ENCODE data around the gene TMEM120B. TPM values are rescaled to one million over a fixed set of nuclear protein-coding genes. Genes with fewer than 3 reads are reported as not detected.
"Not testable (repeated sequence)": the region's sequence is repeated elsewhere in the genome, so short reads cannot be mapped to it uniquely, and the experiment has no call there.

Gene TMEM120B
- polyA plus RNA-seq, 1 donor = 11.9 TPM

DNA sequence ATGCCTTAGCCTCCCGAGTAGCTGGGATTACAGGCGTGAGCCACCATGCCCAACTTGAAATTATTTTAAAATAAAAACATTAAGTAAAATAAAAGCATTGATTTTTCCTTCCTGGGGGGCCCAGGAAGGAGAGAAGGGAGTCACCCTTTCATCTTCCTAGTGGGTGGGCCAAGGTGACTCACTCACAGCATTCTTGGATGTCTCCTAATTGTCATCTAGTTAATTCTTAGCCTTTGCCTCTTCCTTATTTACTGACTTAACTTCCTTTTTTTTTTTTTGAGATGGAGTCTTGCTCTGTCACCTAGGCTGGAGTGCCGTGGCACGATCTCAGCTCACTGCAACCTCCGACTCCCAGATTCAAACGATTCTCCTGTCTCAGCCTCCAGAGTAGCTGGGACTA is 29.2 kb downstream of the TMEM120B start:
- no peak for DNase-seq

DNA sequence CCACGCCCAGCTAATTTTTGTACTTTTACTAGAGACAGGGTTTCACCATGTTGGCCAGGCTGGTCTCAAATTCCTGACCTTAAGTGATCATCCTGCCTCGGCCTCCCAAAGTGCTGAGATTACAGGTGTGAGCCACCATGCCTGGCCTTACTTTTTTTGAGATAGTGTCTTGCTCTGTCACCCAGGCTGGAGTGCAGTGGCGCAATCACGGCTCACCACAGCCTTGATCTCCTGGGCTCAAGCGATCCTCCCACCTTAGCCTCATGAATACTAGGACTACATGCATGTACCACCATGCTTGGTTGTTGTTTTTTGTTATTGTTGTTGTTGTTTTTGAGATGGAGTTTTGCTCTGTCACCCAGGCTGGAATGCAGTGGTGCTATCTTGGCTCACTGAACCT is 33.0 kb downstream of the TMEM120B start:
- DNase-seq = not testable (repeated sequence)

DNA sequence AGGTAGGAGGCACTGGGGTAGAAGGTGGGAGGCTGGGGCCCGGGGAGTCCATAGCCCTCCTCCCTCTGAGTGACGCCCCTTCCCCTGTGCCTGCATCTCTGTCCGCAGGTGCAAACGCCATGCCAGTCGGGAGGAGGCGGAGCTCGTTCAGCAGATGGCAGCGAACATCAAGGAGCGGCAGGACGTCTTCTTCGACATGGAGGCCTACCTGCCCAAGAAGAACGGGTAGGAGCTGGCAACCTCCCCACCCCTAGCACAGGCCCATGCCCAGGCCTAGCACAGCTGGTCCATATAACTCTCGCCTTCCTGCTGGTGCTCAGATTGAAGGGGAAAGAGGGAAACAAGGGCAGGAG is 35.6 kb downstream of the TMEM120B start:
- DNase-seq = no peak

DNA sequence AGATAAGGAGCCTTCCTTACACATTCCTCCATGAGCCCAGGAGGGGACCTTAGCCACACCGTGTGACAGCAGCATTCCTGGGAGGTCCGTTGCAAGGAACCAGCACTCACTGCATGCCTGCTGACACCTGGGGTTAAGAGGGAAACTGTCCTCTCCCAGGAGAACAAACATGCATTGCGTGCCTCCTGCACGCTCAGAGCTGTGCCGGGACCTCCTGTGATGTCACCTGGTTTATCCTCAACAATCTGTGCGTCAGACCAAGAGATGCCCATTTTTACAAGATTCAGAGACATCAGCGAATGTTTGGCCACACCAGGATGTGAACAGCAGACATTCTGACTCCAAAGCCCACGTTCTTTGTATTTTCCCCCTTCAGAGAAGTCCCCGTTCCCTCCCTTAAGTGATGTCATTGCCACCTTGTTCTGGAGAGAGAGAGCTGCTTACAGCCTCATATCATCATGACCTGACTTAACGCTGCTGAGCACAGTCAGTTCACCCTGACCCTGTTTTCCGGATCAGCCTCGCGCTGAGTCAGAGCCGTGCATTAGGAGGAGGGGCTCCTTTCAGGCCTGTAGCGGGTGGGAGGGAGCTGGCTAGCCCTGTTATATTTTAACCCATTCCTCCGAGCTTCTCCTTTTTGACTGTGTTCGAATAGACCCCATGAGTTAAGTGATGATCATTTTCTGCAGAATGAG is 36.2 kb downstream of the TMEM120B start:
- DNase-seq = peak; percentile 70

DNA sequence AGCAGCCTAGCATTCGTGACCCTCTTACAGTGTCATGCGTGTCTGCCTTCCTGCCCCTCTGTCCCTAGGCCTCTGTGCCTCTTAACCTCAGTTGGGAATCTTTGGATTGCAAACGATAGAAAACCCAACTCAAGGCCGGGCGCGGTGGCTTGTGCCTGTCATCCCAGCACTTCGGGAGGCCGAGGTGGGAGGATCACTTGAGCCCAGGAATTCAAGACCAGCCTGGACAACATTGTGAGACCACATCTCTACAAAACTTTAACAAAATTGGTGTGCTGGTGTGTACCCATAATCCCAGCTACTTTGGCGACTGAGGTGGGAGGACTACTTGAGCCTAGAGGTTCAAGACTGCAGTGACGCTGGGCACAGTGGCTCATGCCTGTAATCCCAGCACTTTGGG is 36.7 kb downstream of the TMEM120B start:
- no peak for DNase-seq

DNA sequence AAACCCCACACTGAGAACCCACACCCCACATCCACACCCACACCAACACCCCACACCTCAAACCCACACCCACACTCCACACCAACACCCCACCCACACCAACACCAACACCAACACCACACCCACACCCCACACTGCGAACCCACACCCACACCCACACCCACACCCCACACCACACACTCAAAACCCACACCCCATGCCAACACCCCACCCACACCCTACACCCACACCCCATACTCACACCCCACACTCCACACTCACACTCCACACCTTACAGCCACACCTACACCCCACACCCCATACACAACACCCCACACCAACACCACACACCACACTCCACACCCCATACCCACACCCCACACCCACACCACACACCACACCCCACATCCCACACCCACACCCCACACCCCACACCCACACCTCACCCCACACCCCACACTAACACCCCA is 38.0 kb downstream of the TMEM120B start:
- no peak for DNase-seq

DNA sequence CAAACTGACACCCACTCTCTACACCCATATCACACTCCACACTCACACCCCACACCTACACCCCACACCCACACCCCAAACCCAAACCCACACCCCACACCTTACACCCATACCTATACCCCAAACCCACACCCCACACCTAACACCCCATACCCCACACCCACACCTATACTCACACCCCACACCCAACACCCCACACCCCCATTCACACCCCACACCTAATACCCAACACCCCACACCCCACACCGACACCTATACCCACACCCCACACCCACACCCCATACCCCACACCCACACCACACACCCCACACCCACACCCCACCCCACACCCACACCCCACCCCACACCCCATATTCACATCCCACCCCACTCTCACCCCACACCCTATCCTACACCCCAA is 38.5 kb downstream of the TMEM120B start:
- no peak for DNase-seq

DNA sequence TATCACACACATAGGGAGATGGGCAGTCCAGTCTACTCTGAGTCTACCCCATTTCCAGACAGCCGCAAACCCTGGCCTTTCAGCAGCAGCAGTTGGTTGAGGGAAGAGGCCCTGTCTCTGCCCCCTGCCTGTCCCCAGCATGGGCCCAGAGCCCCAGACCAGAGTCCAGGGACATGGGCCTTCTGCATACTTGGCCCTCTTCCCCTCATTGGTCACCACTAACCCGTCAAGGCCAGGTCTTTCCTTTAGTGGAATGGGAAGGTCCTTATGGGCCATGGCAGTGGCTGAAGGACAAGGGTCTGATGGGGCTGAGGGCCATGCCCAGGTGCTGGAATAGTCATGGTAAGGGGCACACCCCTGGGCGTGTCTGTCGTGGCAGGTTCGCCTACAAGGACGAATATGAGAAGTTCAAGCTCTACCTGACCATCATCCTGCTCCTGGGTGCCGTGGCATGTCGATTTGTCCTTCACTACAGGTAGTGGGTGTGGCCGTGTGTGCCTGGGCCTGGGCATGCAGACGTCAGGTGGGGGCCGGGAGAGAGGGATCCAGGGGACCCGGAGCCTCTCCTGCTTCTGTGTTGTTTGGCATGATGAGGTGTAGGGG is 39.3 kb downstream of the TMEM120B start:
- no peak for DNase-seq

DNA sequence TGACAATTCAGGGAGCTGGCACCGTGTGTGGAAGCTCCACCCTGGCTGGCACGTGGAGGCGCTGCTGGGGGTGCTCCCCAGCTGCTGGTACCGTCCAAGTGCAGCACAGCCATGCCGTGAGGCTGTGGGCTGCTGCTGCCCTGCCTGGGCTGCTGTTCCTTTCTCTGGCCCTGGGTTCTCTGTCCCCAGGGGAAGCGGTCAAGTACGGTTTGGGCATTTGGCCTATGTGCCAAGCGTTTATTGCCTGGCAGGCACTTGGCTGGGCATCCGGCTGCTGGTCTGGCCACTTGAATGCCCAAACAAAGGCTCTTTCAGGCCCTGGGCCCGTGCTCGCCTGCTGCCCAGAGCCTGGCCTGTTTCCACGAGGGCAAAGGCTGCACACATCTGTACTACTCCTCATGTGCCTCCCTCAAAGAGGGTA is 41.3 kb downstream of the TMEM120B start:
- DNase-seq = no peak

DNA sequence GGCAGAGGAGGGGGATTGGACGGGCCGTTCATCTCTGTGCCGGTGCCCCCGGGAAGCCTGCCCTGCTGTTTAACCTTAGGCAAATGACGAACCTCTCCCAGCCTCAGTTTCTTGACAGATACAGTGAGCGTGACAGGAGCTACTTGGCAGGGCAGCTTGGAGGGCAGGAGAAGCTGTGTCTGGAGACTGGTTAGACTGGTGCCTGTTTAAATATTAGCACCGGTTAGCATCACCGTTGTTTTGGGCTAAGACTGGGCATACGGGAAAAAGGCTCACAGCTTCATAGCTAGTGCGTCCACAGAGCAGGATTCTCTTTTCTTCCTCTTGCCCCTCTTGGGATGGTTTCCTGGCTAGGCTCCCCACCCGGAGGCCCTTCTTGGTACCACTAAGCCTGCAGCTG is 42.3 kb downstream of the TMEM120B start:
- DNase-seq = no peak

DNA sequence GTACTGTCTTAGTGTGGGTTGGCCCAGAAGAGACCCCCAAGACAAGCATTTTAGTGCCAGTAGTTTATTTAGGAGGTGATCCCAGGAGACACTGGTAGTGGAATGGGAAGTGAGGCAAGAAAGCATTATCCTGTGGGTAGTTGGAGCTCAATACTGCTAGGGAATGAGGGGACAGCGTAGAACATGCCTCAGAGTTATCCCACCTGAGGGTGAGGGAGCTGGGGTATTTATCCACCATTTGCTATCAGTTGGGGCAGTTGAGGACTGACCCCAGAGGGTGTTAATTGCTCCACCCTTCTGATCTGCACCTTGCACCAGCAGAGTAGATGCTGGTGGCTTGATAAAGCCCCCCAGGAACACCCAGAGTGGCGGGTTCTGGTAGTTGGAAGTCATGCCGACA is 43.0 kb downstream of the TMEM120B start:
- DNase-seq = no peak

DNA sequence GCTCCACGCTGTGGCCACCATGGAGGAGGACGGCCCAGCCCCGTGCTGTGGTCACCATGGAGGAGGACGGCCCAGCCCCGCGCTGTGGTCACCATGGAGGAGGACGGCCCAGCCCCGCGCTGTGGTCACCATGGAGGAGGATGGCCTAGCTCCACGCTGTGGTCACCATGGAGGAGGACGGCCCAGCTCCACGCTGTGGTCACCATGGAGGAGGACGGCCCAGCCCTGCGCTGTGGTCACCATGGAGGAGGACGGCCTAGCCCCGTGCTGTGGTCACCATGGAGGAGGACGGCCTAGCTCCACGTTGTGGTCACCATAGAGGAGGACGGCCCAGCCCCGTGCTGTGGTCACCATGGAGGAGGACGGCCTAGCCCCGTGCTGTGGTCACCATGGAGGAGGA is 46.0 kb downstream of the TMEM120B start:
- not testable (repeated sequence) for DNase-seq

DNA sequence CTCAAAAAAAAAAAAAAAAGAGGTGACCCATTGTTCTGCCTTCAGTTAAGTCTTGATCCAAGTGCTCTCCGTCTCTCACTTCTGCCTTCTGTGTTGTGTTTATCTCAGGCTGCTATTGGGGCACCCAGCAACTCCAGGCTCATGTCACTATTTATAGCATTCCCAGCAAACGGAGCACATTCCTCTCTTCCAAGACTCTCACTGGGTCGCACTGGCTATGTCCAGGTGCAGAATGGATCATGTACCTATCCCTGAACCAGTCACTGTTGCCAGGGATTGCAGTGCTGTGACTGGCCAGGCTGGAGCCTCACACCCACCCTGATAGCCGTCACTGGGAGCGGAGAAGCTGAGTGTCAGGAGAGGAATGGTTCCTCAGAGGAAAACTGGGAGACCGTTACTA is 49.7 kb downstream of the TMEM120B start:
- no peak for DNase-seq

DNA sequence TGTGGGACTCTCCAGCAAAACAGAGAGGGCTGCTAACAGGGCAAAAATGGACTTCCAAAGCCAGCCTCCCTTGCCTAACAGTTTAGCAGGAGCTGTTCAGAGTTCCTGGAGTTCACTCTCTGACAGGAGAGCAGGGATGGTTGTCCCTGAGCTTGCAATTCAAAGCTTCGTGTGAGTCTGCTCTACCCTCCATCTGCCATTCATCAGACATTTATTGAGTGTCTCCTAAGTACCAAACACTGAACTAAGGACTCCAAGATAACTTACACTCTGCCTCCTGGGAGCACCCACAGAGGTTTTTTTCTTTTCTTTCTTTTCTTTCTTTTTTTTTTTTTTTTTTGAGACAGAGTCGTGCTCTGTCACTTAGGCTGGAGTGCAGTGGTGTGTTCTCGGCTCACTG is 52.3 kb downstream of the TMEM120B start:
- no peak for DNase-seq

DNA sequence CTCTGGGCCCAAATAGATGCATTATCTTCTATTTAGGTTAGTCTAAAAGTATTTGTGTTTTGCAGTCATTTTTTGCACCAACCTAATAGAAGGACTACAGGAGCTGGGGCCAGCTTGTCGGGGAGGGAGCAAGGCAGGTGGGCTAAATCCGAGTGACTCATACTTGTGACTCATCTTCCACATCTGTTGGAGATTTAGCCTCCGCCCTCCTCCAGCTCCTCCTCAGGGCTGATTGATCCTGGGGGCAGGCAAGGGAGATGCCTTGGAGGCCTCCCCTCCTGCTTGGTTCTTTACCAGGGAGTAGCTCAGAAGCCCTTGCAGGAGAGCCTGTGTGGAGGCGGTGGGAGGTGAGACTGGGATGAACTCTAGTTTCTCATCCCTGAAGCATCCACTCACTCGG is 53.0 kb downstream of the TMEM120B start:
- no peak for DNase-seq

DNA sequence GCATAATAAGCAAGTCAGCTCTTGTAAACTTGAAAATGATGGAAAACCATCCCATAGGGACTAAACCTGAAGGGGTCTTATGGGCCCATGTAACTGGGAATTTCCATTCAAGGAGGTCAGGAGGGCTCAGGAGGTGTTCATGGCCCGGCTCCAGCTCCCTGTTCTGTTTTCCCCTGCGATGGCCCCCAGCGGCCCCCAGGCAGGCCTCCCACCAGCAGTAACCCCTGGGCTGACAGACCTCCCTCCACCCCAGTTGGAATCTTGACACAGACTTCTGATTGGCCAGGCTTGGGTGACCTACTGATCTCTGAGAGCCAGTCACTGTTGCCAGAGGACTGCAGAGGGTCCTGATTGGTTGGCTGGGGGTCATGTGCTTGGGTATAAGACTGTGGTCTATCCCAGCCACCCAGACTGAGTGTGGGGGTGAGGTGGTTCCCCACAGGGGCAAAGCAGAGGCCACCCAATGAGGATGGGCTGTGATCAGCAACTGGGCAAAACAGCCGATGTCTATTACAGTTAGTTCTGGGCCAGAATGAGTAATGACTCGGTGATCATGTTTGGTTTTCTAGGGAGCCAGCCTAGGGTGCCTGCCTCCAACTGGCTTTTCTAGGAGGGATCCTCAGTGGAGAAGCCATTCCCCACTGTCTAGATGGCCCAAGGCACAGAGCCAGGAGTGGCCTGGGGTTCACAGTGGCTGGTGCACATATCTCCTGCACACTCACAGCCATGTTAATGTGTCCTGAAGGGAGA is 53.9 kb downstream of the TMEM120B start:
- DNase-seq = no peak

DNA sequence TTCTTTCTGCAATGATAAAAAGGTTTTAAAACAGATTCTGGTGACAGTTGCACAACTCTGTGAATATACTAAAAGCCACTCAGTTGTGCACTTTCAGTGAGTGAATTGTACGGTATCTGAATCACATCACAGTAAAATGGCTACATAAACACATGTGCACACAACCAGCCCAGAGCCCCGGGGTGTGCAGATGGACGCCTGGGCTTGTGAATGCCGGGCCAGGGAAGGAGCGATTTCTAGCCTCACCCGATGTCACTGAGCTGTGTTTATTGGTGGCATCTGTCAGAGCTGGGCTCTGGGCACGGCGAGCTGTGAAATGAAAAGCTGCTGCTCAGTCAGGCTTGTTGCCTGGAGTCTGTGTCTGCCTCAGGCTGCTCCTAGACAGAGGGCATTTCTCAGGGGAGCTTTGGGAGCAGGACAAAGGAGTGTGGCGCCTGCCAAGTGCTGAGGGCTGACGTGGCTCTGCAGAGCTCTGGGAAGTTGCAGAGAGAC is 55.0 kb downstream of the TMEM120B start:
- DNase-seq = no peak

DNA sequence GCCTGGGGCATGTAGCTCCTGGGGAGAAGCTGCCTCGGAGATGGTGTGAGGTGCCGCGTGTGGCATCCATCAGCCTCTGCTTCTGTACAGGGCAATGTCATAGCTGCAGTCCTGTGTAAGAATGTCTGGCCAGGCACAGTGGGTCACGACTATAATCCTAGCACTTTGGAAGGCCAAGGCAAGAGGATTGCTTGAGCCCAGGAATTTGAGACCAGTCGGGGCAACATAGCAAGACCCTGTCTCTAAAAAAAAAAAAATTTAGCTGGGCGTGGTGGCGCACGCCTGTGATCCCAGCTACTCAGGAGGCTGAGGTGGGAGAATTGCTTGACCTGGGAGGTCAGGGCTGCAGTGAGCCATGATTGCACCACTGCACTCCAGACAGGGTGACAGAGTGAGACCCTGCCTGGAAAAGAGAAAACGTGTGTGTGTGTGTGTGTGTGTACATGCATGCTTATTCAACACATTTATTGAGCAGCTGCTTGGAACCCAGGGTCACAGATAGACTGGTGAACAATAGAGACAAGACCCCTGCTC is 56.8 kb downstream of the TMEM120B start:
- no peak for DNase-seq

DNA sequence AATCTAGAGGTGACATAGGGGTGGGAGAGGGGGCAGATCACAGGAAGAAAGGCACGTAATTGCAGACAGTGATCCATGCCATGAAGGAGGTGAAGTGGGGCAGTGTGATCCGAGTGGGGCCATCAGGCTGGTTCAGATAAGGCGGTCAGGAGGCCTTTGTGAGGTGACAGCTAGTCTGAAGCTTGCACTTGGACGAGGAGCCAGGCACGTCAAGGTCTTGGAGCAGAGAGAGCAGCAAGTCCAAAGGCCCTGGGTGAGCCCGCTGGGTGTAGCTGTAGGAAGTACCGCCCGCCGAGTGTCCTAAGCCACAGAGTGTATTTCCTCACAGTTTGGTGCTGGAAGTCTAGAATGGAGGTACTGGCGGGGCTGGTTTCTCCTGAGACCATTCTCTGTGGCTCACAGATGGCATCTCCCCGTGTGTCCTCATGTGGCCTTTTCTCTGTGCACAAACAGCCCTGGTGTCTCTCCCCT is 57.3 kb downstream of the TMEM120B start:
- no peak for DNase-seq

DNA sequence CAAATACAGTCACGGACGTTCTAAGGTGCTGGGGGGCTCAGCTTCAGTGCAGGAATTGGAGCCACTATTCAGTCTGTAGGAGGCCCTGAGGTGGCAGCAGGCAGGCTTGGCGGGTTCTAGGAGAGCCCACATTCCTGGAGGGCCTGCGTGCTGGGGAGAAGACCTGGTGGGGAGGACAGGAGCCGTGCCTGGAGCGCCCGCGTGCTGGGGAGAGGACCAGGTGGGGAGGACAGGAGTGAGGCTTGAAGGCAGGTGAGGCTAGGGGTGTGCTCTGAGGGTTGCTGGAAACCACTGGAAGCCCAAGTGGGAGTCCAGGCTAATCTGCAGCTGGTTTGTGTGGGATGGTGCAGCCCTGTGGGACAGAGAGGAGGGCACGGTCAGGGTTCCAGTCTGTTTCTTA is 57.8 kb downstream of the TMEM120B start:
- DNase-seq = no peak

DNA sequence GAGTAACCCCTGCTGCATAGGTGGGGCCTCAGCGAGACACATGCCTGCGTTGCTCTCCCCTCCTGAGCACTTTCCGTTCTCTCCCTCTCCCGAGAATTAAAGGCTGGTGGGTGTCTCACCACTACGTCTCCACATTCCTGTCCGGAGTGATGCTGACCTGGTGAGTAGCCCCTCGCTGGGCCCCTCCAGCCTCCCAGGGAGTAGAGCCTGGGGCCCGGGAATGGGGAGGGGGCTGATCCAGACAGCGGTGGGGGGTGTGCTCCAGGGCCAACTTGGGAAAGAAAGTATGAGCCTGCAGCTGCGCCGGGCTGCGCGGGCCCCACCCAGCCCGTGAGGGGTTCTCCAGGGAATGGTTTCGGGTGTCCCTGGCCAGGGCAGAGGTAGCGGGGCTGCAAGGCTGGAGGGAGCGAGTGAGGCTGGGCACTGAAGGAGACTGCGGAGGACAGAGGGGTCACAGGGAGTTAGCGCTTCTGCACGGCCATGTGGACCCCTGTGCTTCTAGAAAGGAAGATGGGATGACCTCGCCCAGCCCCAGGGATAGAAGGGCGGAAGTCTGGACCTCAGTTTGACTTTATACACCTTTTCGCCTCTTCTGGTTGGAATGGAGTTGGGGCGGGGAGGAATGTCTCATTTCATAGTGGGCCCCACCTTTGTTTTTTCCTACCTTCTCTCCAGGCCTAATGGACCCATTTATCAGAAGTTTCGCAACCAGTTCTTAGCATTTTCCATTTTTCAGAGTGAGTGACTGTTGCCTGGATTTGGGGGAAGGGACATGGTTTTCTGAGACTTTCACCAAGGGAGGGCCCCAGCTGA is 58.5 kb downstream of the TMEM120B start:
- no peak for DNase-seq

Measured in left kidney (tissue), 2 donors.